ENCODE results near the gene C1QL1. TPM values are rescaled to one million over a fixed set of nuclear protein-coding genes. Genes with fewer than 3 reads are reported as not detected.

The C1QL1 gene
- polyA plus RNA-seq, 1 donor (not counting 4 experiments of a cell fraction or from before 2014, with no cell fraction given): 0.04 TPM

DNA sequence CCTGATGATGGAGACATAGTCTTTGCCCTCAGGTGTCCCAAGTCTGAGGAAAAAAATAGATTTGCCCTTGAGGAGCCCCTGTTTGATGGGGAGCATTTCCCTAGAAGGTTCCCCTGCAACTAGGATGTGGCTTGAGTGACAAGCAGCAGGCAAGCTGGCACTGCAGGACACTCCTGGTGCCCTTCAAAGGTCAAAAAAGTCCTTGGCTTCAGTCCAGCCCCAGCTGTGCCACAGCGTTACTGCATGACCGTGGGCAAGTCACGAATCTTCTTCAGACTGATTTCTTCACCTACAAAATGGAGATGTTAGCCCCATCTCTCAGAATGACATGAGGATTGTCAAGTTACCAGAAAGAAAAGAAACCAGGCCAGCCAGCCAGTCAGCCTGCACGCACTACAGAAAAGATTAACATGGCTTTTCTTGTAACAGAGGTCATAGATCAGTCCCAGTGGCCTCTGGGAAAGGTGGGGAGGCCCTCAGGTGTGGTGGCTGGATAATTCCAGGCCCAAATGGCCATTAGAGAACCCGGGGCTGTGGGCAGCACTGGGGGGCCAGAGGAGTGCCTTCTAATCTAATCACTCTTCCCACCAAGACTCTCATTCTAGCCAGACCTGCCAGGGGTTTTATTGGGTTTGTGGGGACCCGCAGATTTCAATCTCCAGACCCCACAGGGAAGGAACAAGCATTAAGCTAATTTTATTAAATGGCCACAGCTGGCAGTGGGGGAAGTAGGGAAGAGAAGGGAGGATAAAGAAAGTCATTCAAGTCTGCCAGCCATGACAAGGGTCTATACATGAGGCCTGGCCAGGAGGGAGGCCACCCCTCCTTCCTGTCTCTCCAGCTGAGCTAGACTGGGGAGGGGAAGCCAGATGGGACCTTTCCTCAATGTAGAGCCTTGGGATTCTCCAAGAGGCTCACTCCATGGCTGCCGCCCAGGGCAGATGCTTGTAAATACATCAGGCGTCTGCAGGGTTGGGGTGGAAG is 10.8 kb downstream of the C1QL1 start:
- TF ChIP-seq, protein P1, sequence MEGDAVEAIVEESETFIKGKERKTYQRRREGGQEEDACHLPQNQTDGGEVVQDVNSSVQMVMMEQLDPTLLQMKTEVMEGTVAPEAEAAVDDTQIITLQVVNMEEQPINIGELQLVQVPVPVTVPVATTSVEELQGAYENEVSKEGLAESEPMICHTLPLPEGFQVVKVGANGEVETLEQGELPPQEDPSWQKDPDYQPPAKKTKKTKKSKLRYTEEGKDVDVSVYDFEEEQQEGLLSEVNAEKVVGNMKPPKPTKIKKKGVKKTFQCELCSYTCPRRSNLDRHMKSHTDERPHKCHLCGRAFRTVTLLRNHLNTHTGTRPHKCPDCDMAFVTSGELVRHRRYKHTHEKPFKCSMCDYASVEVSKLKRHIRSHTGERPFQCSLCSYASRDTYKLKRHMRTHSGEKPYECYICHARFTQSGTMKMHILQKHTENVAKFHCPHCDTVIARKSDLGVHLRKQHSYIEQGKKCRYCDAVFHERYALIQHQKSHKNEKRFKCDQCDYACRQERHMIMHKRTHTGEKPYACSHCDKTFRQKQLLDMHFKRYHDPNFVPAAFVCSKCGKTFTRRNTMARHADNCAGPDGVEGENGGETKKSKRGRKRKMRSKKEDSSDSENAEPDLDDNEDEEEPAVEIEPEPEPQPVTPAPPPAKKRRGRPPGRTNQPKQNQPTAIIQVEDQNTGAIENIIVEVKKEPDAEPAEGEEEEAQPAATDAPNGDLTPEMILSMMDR (optimal IDR thresholded peaks at IDR 0.05 in 1 of 3, IDR thresholded peaks at IDR 0.05 in 1 of 3, conservative IDR thresholded peaks at IDR 0.05 in 1 of 3; ENCODE audit: extremely low read depth in 1 of 3, insufficient read depth in 2 of 3, low read length in 3 of 3): no peak
- no peak for TF ChIP-seq EZH2 (IDR thresholded peaks at IDR 0.05; ENCODE audit: low read length)
- Histone ChIP-seq H3K36me3 (ENCODE audit: control insufficient read depth in 2 of 2, extremely low read depth in 1 of 2, insufficient read depth in 2 of 2, low read length in 2 of 2) (no peaks in the 10 kb centered on the region), H3K79me2 (ENCODE audit: control insufficient read depth, insufficient read depth, low read length) (no peaks in the 10 kb centered on the region), H3K9me3 (ENCODE audit: control insufficient read depth, low read depth, low read length) (no peaks in the 10 kb centered on the region), H3K9me1 (ENCODE audit: control insufficient read depth, extremely low read depth, insufficient read depth, low read length) (no peaks in the 10 kb centered on the region), H4K20me1 (ENCODE audit: control insufficient read depth, extremely low read depth, insufficient read depth, low read length) (no peaks in the 10 kb centered on the region), H2AFZ (ENCODE audit: control insufficient read depth, low read length) (no peak overlapping the region), H3K27ac (ENCODE audit: control insufficient read depth, insufficient read depth, low read length) (no peak overlapping the region), H3K27me3 (ENCODE audit: control insufficient read depth, extremely low read depth, insufficient read depth, low read length) (peaks cover 7% of the 10 kb centered on the region), H3K4me3 (ENCODE audit: control insufficient read depth in 2 of 3, extremely low read depth in 1 of 3, insufficient read depth in 2 of 3, low read depth in 1 of 3, low read length in 3 of 3) (no peak overlapping the region), H3K4me1 (ENCODE audit: control insufficient read depth, extremely low read depth, insufficient read depth, low read length) (no peaks in the 10 kb centered on the region), H3K4me2 (ENCODE audit: control insufficient read depth, extremely low read depth, insufficient read depth, low read depth, low read length) (no peak overlapping the region), H3K9ac (ENCODE audit: control insufficient read depth, extremely low read depth, insufficient read depth, low read length) (no peak overlapping the region)
- DNase-seq (ENCODE audit: low read depth, low spot score) (no peak), FAIRE-seq (no peak)
- dilution Hi-C loops (cut with MboI; ENCODE audit: extremely low pct_ligation_motif_present, low sequenced_read_pairs): no loop called here

DNA sequence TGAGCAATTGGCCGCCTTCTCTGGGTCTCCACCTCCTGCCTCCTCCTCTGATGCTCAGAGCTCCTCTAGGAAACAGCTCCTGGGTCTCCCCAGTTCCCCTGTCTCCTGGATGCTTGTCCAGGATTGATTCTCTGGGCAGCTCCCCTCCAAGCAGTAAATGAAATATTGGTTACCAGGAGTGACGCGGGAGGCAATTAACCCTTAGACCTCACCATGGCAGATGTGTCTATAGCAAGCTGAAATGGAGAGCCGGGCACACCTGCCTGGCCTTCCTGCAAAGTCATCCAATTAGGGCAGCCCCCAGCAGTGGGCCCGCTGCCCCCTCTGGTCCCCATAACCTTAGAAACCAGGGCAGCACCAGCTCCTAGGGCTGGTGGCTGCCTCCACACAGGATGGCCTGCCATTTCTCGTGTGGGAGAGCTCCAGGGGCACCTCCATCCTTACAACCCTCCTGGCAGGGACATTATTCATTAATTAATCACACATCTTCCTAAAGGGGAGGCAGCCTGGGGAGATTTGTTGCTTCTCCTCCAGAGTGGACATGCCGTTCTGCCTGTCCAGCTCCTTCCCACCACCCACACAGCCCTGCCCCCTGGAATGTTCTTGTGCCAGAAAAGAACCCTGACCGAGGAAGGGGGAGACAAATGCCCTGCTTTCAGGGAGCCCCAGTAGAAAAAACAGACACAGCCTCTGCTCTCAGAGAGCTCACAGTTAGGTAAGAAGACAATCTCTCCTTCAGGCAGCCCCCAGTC is 12.3 kb downstream of the C1QL1 start:
- Histone ChIP-seq H2AFZ (ENCODE audit: control insufficient read depth, low read length) (no peak overlapping the region), H3K36me3 (ENCODE audit: control insufficient read depth in 2 of 2, extremely low read depth in 1 of 2, insufficient read depth in 2 of 2, low read length in 2 of 2) (no peaks in the 10 kb centered on the region), H3K79me2 (ENCODE audit: control insufficient read depth, insufficient read depth, low read length) (no peaks in the 10 kb centered on the region), H3K27ac (ENCODE audit: control insufficient read depth, insufficient read depth, low read length) (no peak overlapping the region), H4K20me1 (ENCODE audit: control insufficient read depth, extremely low read depth, insufficient read depth, low read length) (no peaks in the 10 kb centered on the region), H3K9me3 (ENCODE audit: control insufficient read depth, low read depth, low read length) (no peaks in the 10 kb centered on the region), H3K9me1 (ENCODE audit: control insufficient read depth, extremely low read depth, insufficient read depth, low read length) (no peaks in the 10 kb centered on the region), H3K9ac (ENCODE audit: control insufficient read depth, extremely low read depth, insufficient read depth, low read length) (no peak overlapping the region), H3K4me1 (ENCODE audit: control insufficient read depth, extremely low read depth, insufficient read depth, low read length) (no peaks in the 10 kb centered on the region), H3K4me3 (ENCODE audit: control insufficient read depth in 2 of 3, extremely low read depth in 1 of 3, insufficient read depth in 2 of 3, low read depth in 1 of 3, low read length in 3 of 3) (no peak overlapping the region), H3K27me3 (ENCODE audit: control insufficient read depth, extremely low read depth, insufficient read depth, low read length) (peaks cover 7% of the 10 kb centered on the region), H3K4me2 (ENCODE audit: control insufficient read depth, extremely low read depth, insufficient read depth, low read depth, low read length) (no peak overlapping the region)
- DNase-seq (ENCODE audit: low read depth, low spot score) (no peak), FAIRE-seq (no peak)
- dilution Hi-C loops (cut with MboI; ENCODE audit: extremely low pct_ligation_motif_present, low sequenced_read_pairs): no loop called here
- no peak for TF ChIP-seq EZH2 (IDR thresholded peaks at IDR 0.05; ENCODE audit: low read length)
- TF ChIP-seq, protein P1 (optimal IDR thresholded peaks at IDR 0.05 in 1 of 3, IDR thresholded peaks at IDR 0.05 in 1 of 3, conservative IDR thresholded peaks at IDR 0.05 in 1 of 3; ENCODE audit: extremely low read depth in 1 of 3, insufficient read depth in 2 of 3, low read length in 3 of 3): no peak
